ENCODE results near the gene ADGRL1.

GRCh38 chr19:14155371-14155770, 50.6 kb downstream of the ADGRL1 start:
- TF ChIP-seq CTCF (IDR thresholded peaks at IDR 0.05) = no peak
- TF ChIP-seq POLR2A (IDR thresholded peaks at IDR 0.05) = no peak

All from thyroid gland (tissue), 4 donors.